HUES64 (cell line): ENCODE results near the gene TADA2B.
A peak's percentile ranks its signal among the peaks of the same experiment; 100 is the strongest.

Source experiments
- H3K27ac ChIP-seq: 2 replicates; pipeline ENCODE4 v1.7.0; 2013; ENCODE audit warnings: low read depth, low read length, inconsistent platforms
- H3K27me3 ChIP-seq: 2 replicates; pipeline ENCODE4 v1.6.1; 2013; ENCODE audit warnings: mild to moderate bottlenecking, low read length; ENCODE audit not compliant: insufficient read depth
- H3K36me3 ChIP-seq: 2 replicates; pipeline ENCODE4 v1.6.1; 2013; ENCODE audit warnings: mild to moderate bottlenecking, low read length; ENCODE audit not compliant: insufficient read depth
- H3K4me1 ChIP-seq: 2 replicates; pipeline ENCODE4 v1.6.1; 2013; ENCODE audit warnings: mild to moderate bottlenecking, low read length, moderate library complexity; ENCODE audit not compliant: insufficient read depth
- H3K4me3 ChIP-seq: 2 replicates; pipeline ENCODE4 v1.5.1; 2013; ENCODE audit warnings: mild to moderate bottlenecking, low read length, moderate library complexity
- H3K9ac ChIP-seq: 2 replicates; pipeline ENCODE4 v1.6.1; 2013; ENCODE audit warnings: mild to moderate bottlenecking, low read depth, low read length
- H3K9me3 ChIP-seq: 2 replicates; pipeline ENCODE4 v1.6.1; 2013; ENCODE audit warnings: low read depth, low read length; ENCODE audit not compliant: insufficient read depth
- WGBS: fragments of 150-250, 120-280 bp; methylation state at CpG from one replicate; pipeline ENCODE4 v1.1.7; 2013; ENCODE audit warnings: missing lambda C conversion rate; 5-methylcytosine and 5-hydroxymethylcytosine counted together

TADA2B gene

GRCh38 chr4:7041801-7042502 lies 1.2 kb upstream of the TADA2B start:
- 0 out of 2 replicates have a peak overlapping the region, but pooled peaks have one; percentile 20 for H3K9ac ChIP-seq
- no peaks in the 10 kb centered on the region for H3K9me3 ChIP-seq
- H3K27me3 ChIP-seq: peaks cover 32% of the 10 kb centered on the region
- H3K36me3 ChIP-seq: no peaks in the 10 kb centered on the region
- 38% methylated on average over 42 of the region's 42 CpGs for WGBS
- no peaks in the 10 kb centered on the region for H3K4me1 ChIP-seq
- no peak overlapping the region for H3K27ac ChIP-seq
- H3K4me3 ChIP-seq: peak overlapping the region; percentile 72

- peaks cover 32% of the 10 kb centered on the region for H3K27me3 ChIP-seq
- no peaks in the 10 kb centered on the region for H3K9me3 ChIP-seq
- no peaks in the 10 kb centered on the region for H3K36me3 ChIP-seq
- no peak overlapping the region for H3K27ac ChIP-seq
- WGBS: under 1% methylated on average over 90 of the region's 90 CpGs
- peak overlapping the region; percentile 72 for H3K4me3 ChIP-seq
- peak overlapping the region; percentile 20; the same call in 1 of the 2 replicates for H3K9ac ChIP-seq
- no peaks in the 10 kb centered on the region for H3K4me1 ChIP-seq
Observed at GRCh38 chr4:7042503-7043283, 479 bp upstream of the TADA2B start.

GRCh38 chr4:7044137-7044930 lies 1.2 kb downstream of the TADA2B start:
- Histone ChIP-seq H3K4me1 (no peaks in the 10 kb centered on the region), H3K4me3 (peak overlapping the region; percentile 99), H3K9ac (peak overlapping the region; percentile 88), H3K27ac (no peak overlapping the region), H3K36me3 (no peaks in the 10 kb centered on the region), H3K9me3 (no peaks in the 10 kb centered on the region), H3K27me3 (peaks cover 32% of the 10 kb centered on the region)
- 38% methylated on average over 28 of the region's 29 CpGs for WGBS

- WGBS: 94% methylated on average over 8 of the region's 8 CpGs
- Histone ChIP-seq H3K9me3 (no peaks in the 10 kb centered on the region), H3K4me1 (no peaks in the 10 kb centered on the region), H3K27me3 (peaks cover 28% of the 10 kb centered on the region), H3K27ac (no peak overlapping the region), H3K9ac (no peak overlapping the region), H3K4me3 (no peak overlapping the region), H3K36me3 (no peaks in the 10 kb centered on the region)
Observed at GRCh38 chr4:7045553-7045952, 2.4 kb downstream of the TADA2B start.

DNA sequence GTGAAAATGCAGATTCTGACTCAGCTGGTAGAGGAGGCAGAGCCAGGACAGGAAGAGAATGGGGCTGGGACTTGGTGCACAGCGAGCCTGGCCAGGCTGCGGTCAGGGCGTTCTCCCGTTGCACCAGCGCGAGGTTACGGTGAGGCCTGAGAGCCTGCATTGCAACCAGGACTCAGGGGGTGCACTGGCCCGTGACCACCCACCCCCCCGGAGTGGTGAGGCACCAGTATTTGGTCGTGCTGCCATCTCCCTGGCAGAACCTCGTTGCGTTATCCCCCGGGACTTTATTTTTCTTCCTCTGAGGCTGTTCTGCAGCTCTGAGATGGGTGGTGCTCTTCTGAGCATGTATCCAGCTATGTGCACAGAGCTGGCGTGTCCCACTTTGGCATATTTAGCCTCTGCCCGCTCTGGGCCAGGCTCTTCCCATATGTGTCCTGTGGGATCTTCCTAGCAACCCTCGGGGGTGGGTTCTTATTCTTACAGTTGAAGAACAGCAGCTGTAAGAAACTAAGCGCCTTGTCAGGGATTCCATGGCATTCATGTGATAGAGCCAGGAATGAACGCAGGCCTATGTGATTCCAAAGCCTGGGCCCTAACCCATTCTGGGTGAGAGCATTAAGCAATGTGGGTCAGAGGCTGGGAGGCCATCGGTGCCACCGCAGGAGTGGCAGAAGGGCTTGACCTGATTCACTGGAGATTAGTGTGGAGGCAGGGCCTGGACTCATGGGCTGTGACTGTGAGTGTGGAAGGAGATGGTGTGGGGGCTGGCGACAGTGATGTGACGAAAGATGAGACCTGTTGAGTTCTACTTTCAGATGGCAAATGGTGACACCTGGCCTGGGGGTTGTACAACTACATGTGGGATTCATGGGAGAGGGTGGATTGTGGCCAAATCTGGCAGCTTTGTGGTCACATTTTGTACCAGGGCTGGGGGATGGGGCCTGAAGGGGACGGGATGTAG lies 3.1 kb downstream of the TADA2B start:
- 94% methylated on average over 23 of the region's 23 CpGs for WGBS
- Histone ChIP-seq H3K4me1 (no peaks in the 10 kb centered on the region), H3K4me3 (no peak overlapping the region), H3K27me3 (peaks cover 21% of the 10 kb centered on the region), H3K9ac (no peak overlapping the region), H3K9me3 (no peaks in the 10 kb centered on the region), H3K27ac (no peak overlapping the region), H3K36me3 (no peaks in the 10 kb centered on the region)

DNA sequence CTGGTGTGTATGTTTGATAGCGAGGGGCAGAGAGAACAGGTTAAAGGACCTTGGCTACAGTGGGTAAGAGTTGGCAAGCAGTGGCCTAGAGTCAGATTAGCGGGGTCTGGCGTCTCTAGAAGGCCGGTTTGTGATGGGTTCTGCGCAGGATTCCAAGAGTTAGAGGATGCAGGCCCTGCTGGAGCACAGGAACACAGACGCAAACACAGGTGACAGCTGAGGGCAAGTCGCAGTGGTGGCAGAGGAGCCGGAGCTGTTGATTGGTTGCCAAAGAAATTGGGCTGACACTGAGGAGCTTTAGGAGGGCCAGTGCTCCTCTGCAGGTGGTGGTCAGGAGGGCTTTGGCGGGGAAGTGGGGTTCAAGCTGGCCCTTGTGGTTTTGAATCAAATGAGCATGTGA lies 3.8 kb downstream of the TADA2B start:
- H3K4me1 ChIP-seq: no peaks in the 10 kb centered on the region
- no peak overlapping the region for H3K4me3 ChIP-seq
- no peaks in the 10 kb centered on the region for H3K36me3 ChIP-seq
- H3K9me3 ChIP-seq: no peaks in the 10 kb centered on the region
- 90% methylated on average over 9 of the region's 9 CpGs for WGBS
- no peak overlapping the region for H3K27ac ChIP-seq
- peaks cover 14% of the 10 kb centered on the region for H3K27me3 ChIP-seq
- H3K9ac ChIP-seq: no peak overlapping the region

- no peaks in the 10 kb centered on the region for H3K36me3 ChIP-seq
- H3K27ac ChIP-seq: no peak overlapping the region
- no peaks in the 10 kb centered on the region for H3K4me1 ChIP-seq
- no peak overlapping the region for H3K4me3 ChIP-seq
- WGBS: 94% methylated on average over 12 of the region's 12 CpGs
- H3K27me3 ChIP-seq: peaks cover 9% of the 10 kb centered on the region
- H3K9me3 ChIP-seq: no peaks in the 10 kb centered on the region
- no peak overlapping the region for H3K9ac ChIP-seq
Observed at GRCh38 chr4:7048642-7049041, 5.5 kb downstream of the TADA2B start.

DNA sequence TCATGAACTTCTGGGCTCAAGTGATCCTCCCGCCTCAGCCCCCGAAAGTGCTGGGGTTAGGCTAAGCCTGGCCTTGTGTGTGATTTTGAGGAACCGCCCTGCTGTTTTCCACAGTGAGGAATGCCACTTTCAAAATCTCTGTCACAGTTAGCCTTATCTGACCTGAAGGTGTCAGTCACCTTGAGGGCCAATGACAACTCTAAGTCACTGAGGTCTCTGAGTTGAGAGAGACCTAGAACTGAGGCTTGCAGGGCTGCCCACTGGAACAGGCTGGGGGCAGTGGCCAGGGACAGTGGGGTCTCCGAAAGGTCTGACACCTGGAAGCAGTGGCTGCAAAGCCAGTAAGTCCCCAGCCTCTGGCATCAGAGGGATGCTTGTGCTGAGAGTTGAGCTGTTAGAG lies 6.1 kb downstream of the TADA2B start:
- peaks cover 4% of the 10 kb centered on the region; the same call in 1 of the 2 replicates for H3K36me3 ChIP-seq
- no peaks in the 10 kb centered on the region for H3K4me1 ChIP-seq
- H3K4me3 ChIP-seq: no peak overlapping the region
- peaks cover 3% of the 10 kb centered on the region for H3K27me3 ChIP-seq
- H3K9me3 ChIP-seq: no peaks in the 10 kb centered on the region
- WGBS: 98% methylated on average over 4 of the region's 4 CpGs
- no peak overlapping the region for H3K27ac ChIP-seq
- no peak overlapping the region; the same call in 1 of the 2 replicates for H3K9ac ChIP-seq

GRCh38 chr4:7049739-7050138 lies 6.6 kb downstream of the TADA2B start:
- Histone ChIP-seq H3K9ac (no peak overlapping the region; the same call in 1 of the 2 replicates), H3K4me1 (no peaks in the 10 kb centered on the region), H3K4me3 (no peak overlapping the region), H3K27me3 (no peaks in the 10 kb centered on the region), H3K9me3 (no peaks in the 10 kb centered on the region), H3K36me3 (peaks cover 8% of the 10 kb centered on the region; the same call in 1 of the 2 replicates), H3K27ac (no peak overlapping the region)
- 95% methylated on average over 11 of the region's 11 CpGs for WGBS

- Histone ChIP-seq H3K27me3 (no peaks in the 10 kb centered on the region), H3K36me3 (peaks cover 16% of the 10 kb centered on the region; the same call in 1 of the 2 replicates), H3K9me3 (no peaks in the 10 kb centered on the region), H3K9ac (no peak overlapping the region), H3K4me3 (no peak overlapping the region), H3K27ac (no peak overlapping the region), H3K4me1 (no peaks in the 10 kb centered on the region)
- WGBS: 95% methylated on average over 36 of the region's 36 CpGs
Observed at GRCh38 chr4:7050481-7051143, 7.4 kb downstream of the TADA2B start.
